Astrocyte of the cerebellum (primary cell): ENCODE results near the gene PRKCA.

Experiments used
- DNase-seq: peaks from one replicate; pipeline ENCODE4 v3.0.0-alpha.2; 2011; ENCODE audit warnings: low read depth
- H3K4me3 ChIP-seq: 2 replicates; pipeline ENCODE4 v1.5.1; 2011; ENCODE audit warnings: mild to moderate bottlenecking, low read depth, low read length, moderate library complexity
- CTCF ChIP-seq: IDR thresholded peaks from 2 replicates; pipeline ENCODE4 v1.5.1; 2012; ENCODE audit warnings: low read length, low read depth, moderate library complexity, mild to moderate bottlenecking; ENCODE audit errors: missing control alignments
- in situ Hi-C: cut with HindIII; loops from 2 replicates; pipeline ENCODE4 v1.10.0; 2017; ENCODE audit warnings: low sequenced_read_pairs

Gene PRKCA

DNA sequence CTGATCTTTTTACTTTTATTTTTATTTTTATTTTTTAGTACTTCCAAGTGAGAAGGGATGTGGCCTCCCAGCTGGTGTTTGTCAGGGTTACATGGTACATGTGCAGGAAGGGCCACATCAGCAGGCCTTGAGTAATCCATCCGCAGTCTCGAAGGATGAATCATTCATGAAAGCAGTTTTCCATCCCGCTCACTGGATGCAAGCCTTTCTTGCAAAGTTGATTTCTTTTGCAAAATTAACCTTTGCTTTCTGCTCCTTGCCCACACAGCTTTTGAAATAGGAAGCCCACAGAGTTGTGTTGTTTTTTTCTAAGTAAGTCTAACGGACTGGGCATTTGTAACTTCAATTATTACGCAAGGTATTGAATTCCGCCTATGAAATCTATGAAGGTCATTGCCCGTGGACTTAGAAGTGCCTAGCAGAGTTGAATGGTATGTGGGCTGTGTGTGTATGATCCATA, 157.4 kb downstream of the PRKCA start:
- in situ Hi-C loops = no loop called here
- peak; percentile 95 for DNase-seq
- no peak overlapping the region for H3K4me3 ChIP-seq
- TF ChIP-seq CTCF = no peak

DNA sequence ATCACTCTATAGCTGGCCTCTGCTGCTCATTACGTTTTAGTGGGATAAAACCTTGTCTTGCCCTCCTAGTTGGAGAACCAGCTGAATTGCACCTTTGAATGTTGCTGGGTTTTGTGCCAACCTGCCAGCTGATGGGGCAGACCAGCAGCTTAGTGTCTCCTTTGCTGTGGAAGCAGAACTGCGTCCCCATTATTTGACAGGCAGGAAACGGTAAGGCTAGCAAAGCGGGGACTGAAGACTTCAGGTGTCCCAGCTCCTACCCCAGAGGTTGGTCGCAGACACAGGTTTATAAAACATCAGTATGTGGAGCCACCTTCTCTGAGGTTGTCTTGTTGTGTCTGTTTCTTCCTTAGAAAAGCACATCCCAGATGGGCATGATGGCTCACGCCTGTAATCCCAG, 158.1 kb downstream of the PRKCA start:
- no peak for DNase-seq
- no peak for TF ChIP-seq CTCF
- in situ Hi-C loops = no loop called here
- H3K4me3 ChIP-seq = no peak overlapping the region

GRCh38 chr17:66461343-66461995, 159.1 kb downstream of the PRKCA start:
- in situ Hi-C loops = no loop called here
- TF ChIP-seq CTCF = no peak
- no peak overlapping the region for H3K4me3 ChIP-seq
- DNase-seq = no peak

DNA sequence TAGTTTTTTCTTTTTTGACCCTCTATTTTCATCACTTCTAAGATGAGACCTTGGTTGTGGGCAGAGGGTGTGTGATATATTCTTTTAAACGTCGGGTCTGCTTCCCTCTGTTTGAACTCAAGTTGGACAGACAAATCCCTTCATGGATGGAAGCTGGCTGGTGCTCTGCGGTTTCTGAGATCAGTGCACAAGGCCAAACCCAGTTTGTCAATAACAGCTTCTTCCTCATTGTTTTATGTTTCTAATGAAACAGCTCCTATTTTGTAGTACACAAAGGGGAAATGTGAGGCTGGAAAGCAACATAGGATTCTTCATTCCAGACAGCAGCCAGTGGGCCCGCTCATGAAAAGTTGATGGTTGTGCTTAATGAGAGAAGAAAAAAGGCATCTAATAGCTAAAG, 159.6 kb downstream of the PRKCA start:
- TF ChIP-seq CTCF = no peak
- no peak overlapping the region for H3K4me3 ChIP-seq
- in situ Hi-C loops = no loop called here
- no peak for DNase-seq

DNA sequence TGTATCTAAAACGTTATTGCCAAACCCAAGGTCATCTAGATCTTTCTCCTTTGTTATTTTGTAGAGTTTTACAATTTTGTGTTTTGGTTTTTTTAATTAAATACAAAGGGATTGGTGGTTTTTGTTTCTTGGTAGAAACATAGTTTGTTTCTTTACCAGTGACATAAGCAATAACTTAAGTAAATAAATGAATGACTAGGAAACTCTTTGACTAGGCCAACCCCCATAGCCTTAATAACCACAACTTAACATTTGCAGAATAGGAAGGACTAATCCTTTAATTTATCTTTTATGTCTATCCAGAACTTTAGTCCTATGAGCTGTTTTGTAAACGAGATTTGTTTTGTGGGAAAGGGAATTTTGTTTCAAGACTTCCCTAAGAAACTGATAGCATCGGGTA, 162.5 kb downstream of the PRKCA start:
- TF ChIP-seq CTCF = no peak
- DNase-seq = no peak
- in situ Hi-C loops = no loop called here
- H3K4me3 ChIP-seq = no peak overlapping the region

DNA sequence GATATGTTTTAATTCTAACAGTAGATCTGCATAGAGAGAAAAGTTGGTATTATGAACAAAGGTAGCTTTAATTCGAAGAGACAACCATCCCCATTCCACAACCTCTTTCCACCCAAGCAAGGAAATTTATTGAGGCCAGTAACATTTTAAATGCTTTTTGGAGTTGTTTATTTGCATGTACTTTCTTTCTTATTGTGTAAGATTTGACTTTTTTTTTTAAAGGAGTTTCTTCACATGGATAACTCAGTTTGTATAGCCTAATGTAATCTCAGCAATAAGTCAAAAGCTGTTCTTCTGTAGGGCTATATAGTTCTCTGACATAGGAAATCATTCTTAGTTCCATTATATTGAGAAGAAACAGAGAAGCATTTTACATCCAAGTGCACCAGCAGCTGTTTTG, 163.3 kb downstream of the PRKCA start:
- no peak for TF ChIP-seq CTCF
- in situ Hi-C loops = no loop called here
- no peak overlapping the region for H3K4me3 ChIP-seq
- DNase-seq = no peak
